AG10803 (cell line): Measurements from ENCODE around the gene POM121.
"Not testable (repeated sequence)": the region's sequence is repeated elsewhere in the genome, so short reads cannot be mapped to it uniquely, and the experiment has no call there.

ENCODE experiments used
- DNase-seq: peaks from one replicate; pipeline ENCODE4 v3.0.0; 2010; ENCODE audit warnings: low read depth
- H3K4me3 ChIP-seq: 2 replicates; pipeline ENCODE4 v1.5.1; 2011; ENCODE audit warnings: mild to moderate bottlenecking, low read length, control low read depth
- CTCF ChIP-seq: conservative IDR thresholded peaks from 2 replicates; pipeline ENCODE4 v1.5.1; 2011; ENCODE audit warnings: mild to moderate bottlenecking, low read length, control low read depth, inconsistent platforms

Gene POM121

GRCh38 chr7:72924386-72924732, 536 bp upstream of the POM121 start:
- TF ChIP-seq CTCF: no peak
- peak overlapping the region; percentile 94 for H3K4me3 ChIP-seq
- DNase-seq: no peak

GRCh38 chr7:72925546-72926120, 738 bp downstream of the POM121 start:
- H3K4me3 ChIP-seq: peak overlapping the region; percentile 94
- TF ChIP-seq CTCF: no peak
- peak; percentile 38 for DNase-seq

GRCh38 chr7:72927791-72928190, 2.9 kb downstream of the POM121 start:
- not testable (repeated sequence) for DNase-seq, H3K4me3 ChIP-seq

GRCh38 chr7:72928216-72928615, 3.3 kb downstream of the POM121 start:
- DNase-seq, H3K4me3 ChIP-seq: not testable (repeated sequence)

- H3K4me3 ChIP-seq, DNase-seq: not testable (repeated sequence)
Measured at GRCh38 chr7:72942022-72942705, 17.3 kb downstream of the POM121 start.

- DNase-seq, H3K4me3 ChIP-seq: not testable (repeated sequence)
Measured at GRCh38 chr7:72942956-72943355, 18.1 kb downstream of the POM121 start.

GRCh38 chr7:72944937-72945336, 20.0 kb downstream of the POM121 start:
- not testable (repeated sequence) for H3K4me3 ChIP-seq

GRCh38 chr7:72945597-72945996, 20.7 kb downstream of the POM121 start:
- DNase-seq, H3K4me3 ChIP-seq: not testable (repeated sequence)

More at GRCh38 chr7:72944937-72945336, 20.0 kb downstream of the POM121 start:
- not testable (repeated sequence) for DNase-seq

- H3K4me3 ChIP-seq, DNase-seq: not testable (repeated sequence)
- TF ChIP-seq CTCF: 0 out of 2 replicates have a peak, but pooled peaks have one; percentile 3
Measured at GRCh38 chr7:72946130-72946745, 21.3 kb downstream of the POM121 start.

- not testable (repeated sequence) for DNase-seq, H3K4me3 ChIP-seq
Measured at GRCh38 chr7:72948714-72949113, 23.8 kb downstream of the POM121 start.

GRCh38 chr7:72949276-72949675, 24.4 kb downstream of the POM121 start:
- H3K4me3 ChIP-seq, DNase-seq: not testable (repeated sequence)

GRCh38 chr7:72949686-72950085, 24.8 kb downstream of the POM121 start:
- H3K4me3 ChIP-seq, DNase-seq: not testable (repeated sequence)

- not testable (repeated sequence) for DNase-seq, H3K4me3 ChIP-seq
Measured at GRCh38 chr7:72950432-72950831, 25.5 kb downstream of the POM121 start.

- not testable (repeated sequence) for DNase-seq
- H3K4me3 ChIP-seq: peak overlapping the region; percentile 41
Measured at GRCh38 chr7:72953901-72954562, 29.1 kb downstream of the POM121 start.

- DNase-seq: not testable (repeated sequence)
- peak overlapping the region; percentile 41 for H3K4me3 ChIP-seq
Measured at GRCh38 chr7:72954563-72955198, 29.8 kb downstream of the POM121 start.
